Brain pericyte (primary cell): ENCODE data around the gene GRHL3.
A peak's percentile ranks its signal among the peaks of the same experiment; 100 is the strongest.

Experiments used
- DNase-seq: peaks from one replicate; pipeline ENCODE4 v3.0.0-alpha.2; 2012; ENCODE audit warnings: low read depth, low spot score

Gene GRHL3

GRCh38 chr1:24293392-24294227 lies 25.5 kb upstream of the GRHL3 start:
- no peak for DNase-seq

- peak; percentile 58 for DNase-seq
Observed at GRCh38 chr1:24294228-24294672, 24.9 kb upstream of the GRHL3 start.

GRCh38 chr1:24294716-24295371 lies 24.3 kb upstream of the GRHL3 start:
- no peak for DNase-seq

GRCh38 chr1:24295535-24295934 lies 23.6 kb upstream of the GRHL3 start:
- DNase-seq: no peak

GRCh38 chr1:24297187-24297851 lies 21.8 kb upstream of the GRHL3 start:
- DNase-seq: no peak

- DNase-seq: no peak
Observed at GRCh38 chr1:24297852-24298232, 21.3 kb upstream of the GRHL3 start.

GRCh38 chr1:24298606-24299005 lies 20.6 kb upstream of the GRHL3 start:
- DNase-seq: no peak

- no peak for DNase-seq
Observed at GRCh38 chr1:24299901-24300300, 19.3 kb upstream of the GRHL3 start.

GRCh38 chr1:24300971-24301784 lies 18.0 kb upstream of the GRHL3 start:
- DNase-seq: no peak

GRCh38 chr1:24301785-24302175 lies 17.4 kb upstream of the GRHL3 start:
- DNase-seq: no peak

- no peak for DNase-seq
Observed at GRCh38 chr1:24302209-24302611, 16.9 kb upstream of the GRHL3 start.

- DNase-seq: no peak
Observed at GRCh38 chr1:24303600-24303999, 15.6 kb upstream of the GRHL3 start.

GRCh38 chr1:24304763-24305162 lies 14.4 kb upstream of the GRHL3 start:
- DNase-seq: no peak

GRCh38 chr1:24308365-24309015 lies 10.7 kb upstream of the GRHL3 start:
- peak; percentile 53 for DNase-seq

- no peak for DNase-seq
Observed at GRCh38 chr1:24309762-24310485, 9.2 kb upstream of the GRHL3 start.

- DNase-seq: no peak
Observed at GRCh38 chr1:24311234-24311633, 7.9 kb upstream of the GRHL3 start.

- DNase-seq: no peak
Observed at GRCh38 chr1:24311741-24312140, 7.4 kb upstream of the GRHL3 start.

- no peak for DNase-seq
Observed at GRCh38 chr1:24315391-24315790, 3.8 kb upstream of the GRHL3 start.

- DNase-seq: no peak
Observed at GRCh38 chr1:24316645-24317044, 2.5 kb upstream of the GRHL3 start.

- DNase-seq: no peak
Observed at GRCh38 chr1:24317081-24317480, 2.1 kb upstream of the GRHL3 start.
